ENCODE results near the gene NKX3-2. TPM values are rescaled to one million over a fixed set of nuclear protein-coding genes. Genes with fewer than 3 reads are reported as not detected.

NKX3-2 gene
- polyA plus RNA-seq, 12 donors = 0.09 to 0.21 (median 0.12) TPM; not detected in 6

DNA sequence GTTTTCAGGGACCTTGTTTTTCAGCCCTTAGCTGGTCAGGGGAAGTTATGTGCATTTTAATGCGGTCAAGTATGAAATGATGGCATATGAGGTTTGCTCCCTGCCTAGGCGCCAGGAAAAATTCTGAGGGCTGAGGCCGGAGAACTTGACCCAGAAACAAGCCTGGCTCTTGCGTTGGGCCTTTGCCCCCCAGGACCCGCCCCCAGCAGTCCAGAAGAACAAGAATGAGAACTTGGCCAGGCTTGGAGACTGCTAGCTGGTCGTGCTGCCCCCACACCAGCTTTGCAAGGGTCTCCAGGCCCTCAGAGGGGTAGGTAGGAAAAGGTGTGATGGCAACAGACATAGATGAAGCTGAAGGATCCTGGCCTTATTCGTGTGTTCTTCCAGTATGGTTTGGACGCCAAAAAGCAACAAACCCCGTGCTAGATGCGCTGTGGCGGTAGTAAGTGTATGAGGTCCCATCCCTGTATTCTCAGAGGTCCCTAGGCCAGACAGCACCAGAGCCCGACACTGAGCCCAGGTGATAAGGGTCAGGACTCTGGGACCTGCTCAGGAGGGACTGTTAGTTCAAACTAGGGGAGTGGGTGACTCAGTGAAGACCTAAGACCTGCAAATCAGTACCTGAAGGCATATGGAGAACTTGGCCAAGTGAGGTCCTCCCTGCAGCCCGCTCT is 10.5 kb downstream of the NKX3-2 start:
- DNase-seq = no peak

GRCh38 chr4:13531625-13531998 is 12.7 kb downstream of the NKX3-2 start:
- DNase-seq = no peak

- DNase-seq = no peak
Measured at GRCh38 chr4:13530823-13531624, 13.3 kb downstream of the NKX3-2 start.

- no peak for DNase-seq
Measured at GRCh38 chr4:13529128-13529919, 15.0 kb downstream of the NKX3-2 start.

GRCh38 chr4:13528821-13529127 is 15.5 kb downstream of the NKX3-2 start:
- no peak for DNase-seq

DNA sequence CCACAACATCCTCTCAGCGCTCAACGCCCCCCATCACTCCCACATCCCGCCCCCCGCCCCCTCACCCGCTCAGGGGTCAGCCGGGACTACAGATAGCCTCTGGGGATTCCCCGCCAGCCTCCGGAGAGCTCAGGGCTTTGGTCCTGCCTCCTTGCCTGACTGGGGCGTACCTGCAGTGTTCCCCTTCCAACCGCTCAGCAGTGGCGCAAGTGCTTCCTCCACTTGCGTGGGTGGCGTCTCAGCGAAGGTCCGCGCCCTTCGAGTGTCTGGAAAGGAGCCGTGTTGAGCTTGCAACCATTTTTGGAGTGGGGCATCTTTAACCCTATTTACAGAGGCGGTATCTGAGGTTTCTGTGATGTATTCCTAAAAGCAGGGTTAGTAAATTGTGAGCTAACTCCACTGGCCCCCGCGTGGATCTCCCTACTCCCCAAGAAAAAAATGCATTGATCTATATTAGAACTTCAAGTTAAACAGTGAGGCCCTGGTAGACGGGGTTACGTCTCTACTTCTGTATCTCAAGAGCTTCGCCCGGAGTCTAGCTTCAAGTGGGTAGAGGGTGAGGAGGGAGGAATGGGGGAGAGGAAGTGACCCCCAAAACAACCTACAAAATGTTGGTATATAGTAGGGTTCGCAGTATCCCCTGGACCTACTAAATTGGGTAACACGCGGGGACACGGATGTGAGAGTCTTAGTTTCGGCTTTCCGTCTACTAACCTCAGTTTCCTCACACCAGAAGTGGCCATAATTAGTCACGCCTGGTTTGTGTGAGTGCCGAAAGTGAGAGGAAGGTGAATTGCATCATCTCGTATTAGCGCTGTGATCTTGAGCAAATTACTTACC is 16.1 kb downstream of the NKX3-2 start:
- DNase-seq = no peak

DNA sequence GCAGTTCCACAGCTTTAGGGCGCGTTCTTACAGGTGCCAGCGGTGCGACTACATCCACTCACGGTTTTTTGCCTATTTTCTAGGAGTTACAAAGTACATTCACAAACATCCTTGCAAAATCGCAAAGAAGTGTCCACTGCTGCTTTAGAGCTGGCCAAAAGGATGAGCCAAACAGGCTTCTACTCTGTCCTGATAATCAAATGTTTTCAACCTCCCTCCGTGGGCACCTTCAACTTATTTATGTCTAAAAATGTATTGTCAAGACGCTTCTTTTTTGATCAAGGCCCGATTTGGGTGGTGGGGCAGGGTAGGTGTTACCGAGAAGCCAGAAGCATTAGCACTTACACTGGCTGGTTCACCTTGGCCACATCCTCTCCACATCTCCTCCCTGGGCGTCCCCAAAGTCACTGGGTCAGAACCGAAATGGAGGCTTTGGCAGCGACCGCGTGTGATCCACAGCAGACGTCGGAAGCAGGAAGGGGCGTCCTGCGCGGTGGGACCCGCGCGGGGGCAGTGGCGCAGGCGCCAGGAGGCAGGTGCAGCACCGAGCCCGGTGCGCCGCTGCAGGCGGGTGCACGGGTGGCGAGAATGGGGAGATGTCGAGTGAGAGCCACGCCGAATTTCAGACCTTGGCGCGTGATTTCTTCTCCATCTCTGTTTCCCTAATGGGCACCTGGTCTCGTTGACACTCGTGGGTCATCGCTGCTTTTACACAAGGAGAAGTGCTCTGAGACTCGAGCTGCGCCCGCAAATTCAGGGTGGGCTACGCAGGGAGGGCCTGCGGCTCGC is 16.9 kb downstream of the NKX3-2 start:
- no peak for DNase-seq

DNA sequence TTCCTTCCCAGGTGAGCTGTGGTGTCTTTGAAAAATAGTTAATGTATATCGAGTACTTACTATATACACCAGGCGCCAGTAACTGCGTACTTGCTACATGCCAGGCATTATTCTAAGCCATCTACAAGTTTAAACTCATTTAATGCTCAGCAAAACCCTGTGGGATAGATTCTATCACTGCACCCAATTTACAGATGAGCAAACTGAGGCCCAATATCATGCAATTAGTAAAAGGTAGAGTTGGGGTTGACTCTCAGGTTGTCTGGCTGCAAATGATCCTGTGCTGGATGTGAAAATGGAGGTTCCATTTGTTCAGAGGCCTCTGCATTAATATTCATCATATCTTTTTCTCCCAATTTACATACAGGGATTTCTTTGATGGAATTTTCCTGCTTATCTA is 17.6 kb downstream of the NKX3-2 start:
- DNase-seq = no peak

GRCh38 chr4:13525606-13526281 is 18.6 kb downstream of the NKX3-2 start:
- DNase-seq = no peak

GRCh38 chr4:13524504-13525243 is 19.6 kb downstream of the NKX3-2 start:
- no peak for DNase-seq

- DNase-seq = no peak
Measured at GRCh38 chr4:13523591-13524503, 20.5 kb downstream of the NKX3-2 start.

- no peak for DNase-seq
Measured at GRCh38 chr4:13523105-13523477, 21.2 kb downstream of the NKX3-2 start.

DNA sequence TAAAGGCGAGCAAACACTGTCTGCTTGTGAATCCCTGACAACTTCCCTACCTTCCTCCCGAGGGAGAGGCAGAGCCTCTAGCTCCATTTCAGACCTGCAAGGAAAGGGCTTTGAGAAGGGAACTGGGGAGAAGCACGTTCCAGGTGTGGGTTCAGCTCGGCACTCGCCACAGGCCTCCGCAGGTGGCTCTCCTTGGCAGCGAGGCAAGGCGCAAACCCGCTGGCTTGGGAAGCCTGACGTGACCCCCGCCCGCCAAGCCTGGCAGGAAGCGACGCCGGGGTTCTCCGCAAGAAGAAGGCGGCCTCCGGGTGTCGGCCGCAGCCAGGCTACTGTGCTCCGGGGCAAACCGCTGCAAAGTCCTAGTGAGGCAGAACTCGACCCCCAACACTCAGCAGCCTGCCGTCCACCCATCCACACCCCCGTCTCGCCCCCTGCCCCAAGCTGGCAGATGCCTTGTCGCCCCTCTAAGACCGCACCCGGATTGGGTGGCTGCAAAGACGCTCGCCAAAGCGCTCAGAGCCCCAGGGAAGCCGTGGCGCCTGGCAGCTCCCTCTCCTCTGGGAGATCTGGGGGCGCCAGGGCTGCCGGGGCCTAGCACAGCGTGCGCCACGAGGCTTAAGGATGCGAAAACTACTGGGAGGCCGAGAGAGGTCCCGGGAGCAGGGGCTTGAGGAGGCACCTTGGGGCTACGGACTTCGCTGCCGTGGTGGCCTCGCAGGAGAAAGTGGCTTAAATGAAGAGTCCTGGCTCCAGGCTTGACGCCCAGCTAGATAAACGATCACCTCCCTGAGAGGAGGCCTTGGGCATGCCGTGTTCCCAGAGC is 21.8 kb downstream of the NKX3-2 start:
- no peak for DNase-seq

GRCh38 chr4:13521047-13521446 is 23.3 kb downstream of the NKX3-2 start:
- no peak for DNase-seq

DNA sequence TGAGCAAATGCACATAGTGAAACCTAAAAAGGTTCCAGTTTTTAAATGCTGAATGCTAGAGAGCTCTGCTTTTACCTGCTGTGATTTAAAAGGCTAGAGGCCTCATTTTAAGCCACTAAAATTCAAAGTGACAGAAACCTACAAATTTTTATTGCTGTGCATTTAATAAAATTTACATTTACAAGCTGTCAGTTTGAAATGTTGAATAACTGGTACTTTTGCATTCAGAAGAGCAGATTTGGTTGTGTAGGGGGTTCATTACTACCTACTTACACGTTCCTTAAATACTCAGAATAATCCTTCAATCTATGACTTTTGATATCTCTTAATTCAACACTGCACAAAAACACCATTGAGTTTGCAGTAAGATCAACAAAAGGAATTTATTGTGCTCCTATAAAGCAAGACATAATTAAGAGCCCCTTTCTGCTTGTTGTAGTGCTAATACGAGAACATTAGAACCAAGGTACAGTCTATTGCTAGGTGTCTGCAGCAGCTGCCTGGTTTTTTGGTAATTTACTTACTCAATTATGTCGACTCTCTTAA is 27.9 kb downstream of the NKX3-2 start:
- no peak for DNase-seq

GRCh38 chr4:13515268-13515667 is 29.0 kb downstream of the NKX3-2 start:
- no peak for DNase-seq

- no peak for DNase-seq
Measured at GRCh38 chr4:13514722-13515121, 29.6 kb downstream of the NKX3-2 start.

All from muscle of arm (tissue), 12 donors.